Femur (tissue), 1 donor: Measurements from ENCODE around the gene RBM38.
A peak's percentile ranks its signal among the peaks of the same experiment; 100 is the strongest.

Experiments used
- DNase-seq: peaks from one replicate; pipeline ENCODE4 v3.0.0-alpha.2; 2017

Gene RBM38

DNA sequence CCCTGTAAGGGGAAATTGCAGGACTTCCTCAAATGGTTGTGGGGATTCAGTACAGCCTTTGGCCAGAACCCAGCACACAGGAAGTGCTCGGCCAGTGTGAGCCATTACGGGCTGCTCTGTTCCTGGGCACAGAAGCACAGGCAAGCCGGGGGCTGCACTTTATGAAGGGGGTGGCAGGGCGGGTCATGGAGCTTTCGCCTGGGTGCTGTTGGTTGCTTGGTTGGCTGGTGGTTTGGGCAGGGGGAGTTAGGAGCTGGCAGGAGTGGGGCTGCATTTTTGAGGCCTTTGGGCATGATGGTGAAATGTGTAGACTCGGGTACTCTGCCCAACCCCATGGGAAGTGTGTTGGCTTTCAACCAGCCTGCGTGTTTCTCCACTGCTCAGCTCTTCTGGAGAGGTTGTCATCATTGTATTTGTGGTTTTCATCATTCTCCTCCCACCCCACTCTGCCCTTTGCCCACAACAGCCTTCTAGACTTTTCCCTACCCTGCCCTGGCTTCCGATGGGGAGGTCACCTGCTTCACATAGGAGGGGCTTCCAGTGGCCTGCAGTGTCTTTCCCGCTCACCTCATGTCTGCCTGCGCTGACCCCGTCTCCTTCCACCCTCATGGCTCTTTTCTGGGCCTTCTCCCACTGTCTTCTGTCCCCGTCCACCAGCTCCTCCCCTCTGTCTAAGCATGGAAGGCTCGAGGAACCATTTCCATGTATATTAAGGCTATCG lies 16.1 kb upstream of the RBM38 start:
- no peak for DNase-seq

DNA sequence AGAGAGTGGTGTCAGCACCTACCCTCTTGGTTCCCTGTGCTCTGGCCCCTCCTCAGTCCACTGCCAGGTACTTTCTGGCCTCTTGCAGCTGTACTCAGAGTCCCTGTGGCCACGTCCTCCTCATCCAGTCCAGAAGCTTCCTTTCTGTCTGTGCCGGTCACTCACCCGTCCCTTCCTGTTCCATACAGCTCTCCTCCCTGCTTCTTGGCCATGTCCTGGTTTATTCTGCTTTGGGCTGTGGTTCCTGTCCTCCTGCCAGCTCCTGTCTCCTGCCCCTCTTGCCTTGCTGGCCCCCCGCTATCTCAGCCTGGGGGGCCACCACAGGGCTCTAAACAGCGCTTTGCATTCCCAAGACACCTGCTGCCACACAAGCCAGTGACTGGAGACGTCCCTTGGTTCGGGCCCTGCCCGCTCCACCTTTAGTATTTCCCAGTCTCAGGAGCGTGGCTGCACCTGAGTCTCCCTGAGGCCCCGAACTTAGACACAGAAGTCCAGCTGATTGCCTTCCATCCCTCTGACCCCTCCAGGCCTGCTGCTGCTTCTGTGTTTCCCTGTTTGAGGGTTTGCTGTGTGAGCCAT lies 15.5 kb upstream of the RBM38 start:
- no peak for DNase-seq

DNA sequence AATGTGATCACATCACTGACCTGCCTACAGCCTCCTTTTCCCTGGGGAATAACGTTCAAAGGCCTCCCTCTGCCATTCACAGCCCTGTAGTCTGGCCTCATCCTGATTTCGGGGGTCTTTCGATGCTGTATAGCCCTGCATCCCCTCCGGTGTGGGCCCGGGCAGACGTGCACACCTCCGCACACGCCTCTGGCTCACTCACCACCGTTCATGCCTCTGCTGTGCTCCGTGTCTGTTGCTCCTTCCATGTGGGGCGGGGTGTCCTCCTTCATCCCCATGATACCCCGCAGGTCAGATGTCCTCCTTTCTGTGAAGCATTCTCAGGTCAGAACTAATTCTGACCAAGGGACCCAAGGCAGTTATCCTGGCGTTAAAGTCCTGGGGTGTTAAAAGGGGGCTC lies 13.8 kb upstream of the RBM38 start:
- DNase-seq: no peak

DNA sequence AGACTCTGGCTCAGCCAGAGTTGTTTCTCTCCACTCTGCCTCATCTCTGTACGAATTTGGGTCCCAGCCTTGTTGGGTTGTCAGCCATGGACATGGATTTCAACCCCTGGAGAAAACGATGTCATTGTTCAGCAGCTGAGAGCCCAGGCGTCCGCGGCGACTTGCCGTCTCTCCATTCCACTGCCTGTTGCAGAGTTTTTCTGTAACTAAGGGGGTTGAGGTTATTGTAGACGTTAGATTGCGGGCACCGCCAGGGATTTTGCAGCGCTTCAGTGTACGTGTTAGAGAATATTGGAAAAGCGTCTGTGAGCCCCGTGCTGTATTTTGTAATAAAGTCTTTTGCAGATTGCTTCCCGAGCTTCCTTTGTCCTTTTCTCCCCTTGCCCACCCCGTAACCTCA lies 13.1 kb upstream of the RBM38 start:
- DNase-seq: no peak

DNA sequence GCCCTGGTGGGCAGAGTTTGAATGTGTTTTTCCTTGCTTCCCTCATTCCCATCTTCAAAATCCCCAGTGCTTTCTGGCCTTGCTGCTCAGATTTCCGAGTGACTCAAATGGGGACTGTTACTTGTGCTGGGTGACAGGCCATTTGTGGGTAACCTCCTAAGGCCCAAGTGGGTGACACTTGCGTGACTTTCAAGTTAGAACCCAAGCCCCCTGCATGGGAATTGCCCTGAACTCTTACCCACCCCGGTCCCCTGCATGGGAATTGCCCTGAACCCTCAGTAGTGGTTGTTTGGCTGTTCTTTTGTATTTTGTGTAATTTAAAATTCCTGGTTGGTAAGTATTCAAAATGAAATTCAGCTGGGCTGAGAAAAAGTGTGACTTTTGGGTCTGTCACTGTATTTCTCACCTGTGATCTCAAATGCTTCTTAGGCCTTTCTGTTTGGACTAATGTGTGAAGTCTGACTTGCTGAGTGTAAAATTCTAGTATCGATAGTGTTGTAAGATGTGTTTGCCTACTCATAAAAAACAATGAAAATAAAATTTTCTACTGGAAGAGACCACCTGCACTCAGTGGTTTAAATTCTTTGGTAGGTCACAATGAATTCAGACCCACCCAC lies 12.4 kb upstream of the RBM38 start:
- DNase-seq: no peak

DNA sequence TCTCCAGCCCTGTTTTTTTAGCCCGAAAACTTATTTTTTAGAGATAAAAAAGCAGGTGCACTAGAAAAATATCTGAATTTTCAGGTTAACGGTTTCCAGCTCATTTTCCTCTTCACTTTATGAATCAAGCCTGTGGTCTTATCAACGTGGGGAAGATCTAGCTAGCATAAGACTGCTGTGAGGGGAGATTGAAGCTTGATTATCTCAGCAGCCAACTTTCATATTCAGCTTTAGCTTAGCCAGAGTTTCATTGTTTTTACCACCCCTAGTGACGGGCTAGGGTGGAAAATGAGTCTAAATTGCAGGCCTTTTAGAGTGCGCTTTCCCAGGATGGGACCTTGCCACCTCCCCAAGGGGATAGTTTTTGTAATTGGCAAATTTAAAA lies 11.9 kb upstream of the RBM38 start:
- no peak for DNase-seq

DNA sequence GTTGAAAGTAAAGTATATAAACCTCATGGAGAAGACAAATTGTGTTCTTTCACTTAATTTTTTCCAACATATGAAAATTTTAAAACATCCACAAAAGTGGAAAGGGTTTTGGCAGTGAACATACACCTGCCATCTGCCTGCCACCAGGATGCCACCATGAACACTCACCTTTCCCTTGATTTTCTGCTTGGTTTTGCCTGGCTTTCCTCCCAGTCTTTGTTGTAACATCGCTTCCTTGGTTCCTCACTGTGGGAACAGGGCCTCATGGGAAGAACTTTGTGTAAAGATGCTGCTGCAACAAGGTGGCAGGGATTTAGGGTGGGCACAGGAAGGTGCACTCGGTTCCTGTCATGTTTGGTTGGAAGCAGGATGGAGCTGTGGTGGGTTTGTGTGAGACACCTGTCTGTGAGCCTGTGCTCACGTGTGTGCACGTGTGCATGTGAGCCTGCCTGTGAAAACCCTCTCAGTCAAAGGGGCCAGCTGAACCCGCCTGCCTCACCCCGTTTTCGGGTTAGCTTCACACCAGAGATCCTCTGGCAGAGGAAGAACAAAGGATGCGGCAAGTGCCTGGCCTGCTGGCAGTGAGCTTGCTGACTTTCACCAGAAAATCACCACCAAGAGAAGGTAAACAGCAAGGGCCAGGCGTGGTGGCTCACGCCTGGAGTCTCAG lies 11.0 kb upstream of the RBM38 start:
- DNase-seq: no peak

DNA sequence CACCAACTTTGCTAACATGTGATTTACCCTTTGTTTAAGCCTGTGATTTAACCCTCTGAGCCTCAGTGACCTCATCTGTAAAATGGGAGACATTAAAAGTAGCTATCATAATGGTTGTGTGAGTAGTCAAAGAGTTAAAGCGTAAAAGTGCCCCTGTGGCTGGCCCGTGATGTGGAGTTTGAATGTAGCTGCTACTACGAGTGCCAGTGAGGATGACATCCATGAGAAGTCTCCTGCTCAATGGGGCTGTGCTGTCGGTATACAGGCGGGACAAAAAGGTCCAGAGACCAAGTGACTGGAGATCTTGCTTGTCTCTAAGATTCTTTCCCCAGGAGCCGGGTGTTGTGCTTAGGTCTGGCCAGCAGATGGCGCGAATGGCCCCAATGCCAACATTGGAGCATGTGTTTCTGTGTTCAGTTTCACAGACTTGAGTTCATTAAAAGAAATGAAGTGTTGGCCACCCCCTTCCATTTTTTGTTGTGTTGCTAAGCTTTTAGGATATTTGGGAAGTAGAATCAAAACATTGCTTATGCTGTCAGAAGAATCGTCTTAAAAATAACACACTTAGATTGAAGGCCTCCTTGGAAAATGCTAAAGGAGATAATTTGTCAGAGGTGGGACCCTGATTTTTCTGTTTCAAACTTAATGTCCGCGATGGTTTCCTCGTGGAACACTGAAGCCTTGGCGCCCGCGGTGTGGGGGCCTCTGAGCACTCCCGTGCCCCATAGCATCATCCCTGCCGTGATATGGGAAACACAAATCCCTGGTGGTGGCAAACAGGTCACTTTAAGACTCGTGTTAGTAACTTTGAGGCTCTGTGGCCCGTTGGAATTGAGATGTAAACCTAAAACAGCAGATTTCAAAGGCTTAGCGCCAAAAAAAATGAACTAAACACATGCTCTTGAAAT lies 9.3 kb upstream of the RBM38 start:
- DNase-seq: peak; percentile 87

DNA sequence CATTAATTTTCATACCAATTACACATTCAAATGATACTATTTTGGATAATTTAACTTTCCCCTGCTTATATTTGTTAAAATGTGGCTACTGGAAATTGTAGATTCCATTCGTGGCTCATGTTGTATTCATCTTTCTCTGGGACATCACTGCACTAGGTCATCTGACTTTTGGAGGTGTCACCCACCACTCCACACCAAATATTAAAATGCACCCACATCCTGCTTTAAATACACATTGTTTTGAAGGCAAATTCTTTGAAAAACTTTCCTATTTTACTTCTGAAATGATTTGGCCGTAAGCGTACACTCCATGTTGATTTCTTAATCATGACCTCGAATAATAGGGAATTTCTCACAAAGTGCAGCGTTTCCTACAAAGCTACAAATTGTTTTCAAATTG lies 8.7 kb upstream of the RBM38 start:
- DNase-seq: no peak

DNA sequence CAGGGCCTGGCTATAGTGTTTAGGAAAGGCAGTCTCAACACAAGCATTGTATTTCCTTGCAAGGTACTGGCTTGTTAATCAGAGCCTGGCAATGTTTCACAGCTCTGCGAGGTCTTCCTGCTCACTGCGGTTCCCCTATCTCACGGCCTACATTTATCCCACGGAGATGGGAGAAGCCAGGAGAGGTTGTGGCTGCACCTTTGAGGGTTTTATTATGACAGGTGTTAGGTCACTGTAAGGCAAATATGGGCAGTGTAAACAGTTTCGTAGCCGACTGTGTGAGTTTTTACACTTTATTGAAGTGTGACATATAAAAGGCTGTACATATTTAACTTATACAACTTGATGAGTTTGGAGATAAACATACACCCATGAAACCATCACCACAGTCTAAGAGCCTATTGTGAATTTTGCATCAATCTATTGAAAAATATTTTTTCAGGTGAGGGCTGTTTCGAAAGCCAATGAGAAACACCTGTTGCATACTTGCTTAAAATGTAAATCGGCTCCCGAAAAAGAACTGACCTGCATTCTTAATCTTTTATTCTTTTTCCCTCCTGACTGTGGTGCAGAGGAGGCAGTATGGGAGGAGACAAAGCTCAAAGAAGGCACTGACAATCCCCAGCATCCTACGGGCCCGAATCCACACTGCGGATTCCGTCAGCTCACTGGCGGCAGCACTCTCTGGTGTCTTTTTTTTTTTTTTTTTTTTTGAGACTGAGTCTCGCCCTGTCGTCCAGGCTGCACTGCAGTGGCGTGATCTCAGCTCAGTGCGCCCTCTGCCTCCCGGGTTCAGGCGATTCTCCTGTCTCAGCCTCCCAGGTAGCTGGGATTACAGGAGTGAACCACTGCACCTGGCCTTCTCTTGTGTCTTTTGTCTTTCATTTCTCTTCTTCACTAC lies 7.5 kb upstream of the RBM38 start:
- DNase-seq: no peak

DNA sequence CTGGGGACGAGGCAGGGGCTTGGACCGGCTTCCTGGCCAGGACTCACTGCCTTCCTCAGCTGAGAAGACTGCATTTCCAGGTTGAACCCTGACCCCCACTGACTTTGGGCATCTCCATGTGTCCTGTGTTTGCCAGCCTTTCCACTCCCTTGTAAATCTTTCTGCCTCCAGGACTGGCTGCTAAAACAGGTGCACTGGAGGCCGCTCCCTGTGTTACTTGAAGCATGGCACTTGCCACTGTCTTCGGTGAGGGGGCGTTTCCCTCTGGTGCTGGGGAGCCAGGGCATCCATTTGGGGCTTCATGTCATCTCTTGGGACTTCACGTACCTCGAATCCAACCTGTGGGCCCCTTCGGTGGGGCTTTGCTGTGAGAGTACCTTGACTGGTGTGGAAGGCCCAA lies 6.7 kb upstream of the RBM38 start:
- DNase-seq: no peak

DNA sequence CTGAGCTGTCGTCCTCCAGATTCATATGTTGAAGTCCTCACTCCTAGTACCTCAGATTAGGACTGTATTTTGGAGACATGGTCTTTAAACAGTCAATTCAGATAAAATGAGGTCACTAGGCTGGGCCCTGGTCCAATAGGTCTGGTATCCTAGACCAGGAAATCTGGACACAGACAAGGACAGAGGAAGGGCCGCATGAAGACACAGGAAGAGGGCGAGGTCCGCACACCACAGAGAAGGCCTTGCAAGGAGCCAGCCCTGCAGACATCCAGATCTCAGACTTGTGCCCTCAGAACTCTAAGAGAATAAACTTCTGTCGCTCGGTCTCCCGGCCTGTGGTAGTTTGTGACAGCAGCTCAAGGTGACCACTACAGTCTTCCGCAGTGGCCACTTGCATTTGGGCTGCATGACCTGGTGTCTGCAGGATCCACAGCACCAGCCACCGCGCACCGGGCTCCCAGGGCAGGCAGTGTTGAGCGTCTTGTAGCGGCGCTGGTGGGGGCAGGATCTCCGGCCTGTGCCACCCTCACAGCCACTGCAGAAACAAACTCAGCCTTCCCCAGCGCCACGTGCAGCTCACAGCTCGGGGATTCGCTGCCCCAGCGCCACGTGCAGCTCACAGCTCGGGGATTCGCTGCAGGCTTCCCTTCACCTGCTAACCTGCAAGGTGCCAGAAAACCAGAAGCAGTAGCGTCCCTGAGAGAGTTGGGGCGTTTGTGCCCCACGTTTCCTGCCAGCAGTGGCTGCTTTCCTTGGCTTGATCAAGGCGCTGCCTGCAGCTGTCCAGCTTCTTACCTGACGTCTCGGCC lies 6.0 kb upstream of the RBM38 start:
- no peak for DNase-seq

DNA sequence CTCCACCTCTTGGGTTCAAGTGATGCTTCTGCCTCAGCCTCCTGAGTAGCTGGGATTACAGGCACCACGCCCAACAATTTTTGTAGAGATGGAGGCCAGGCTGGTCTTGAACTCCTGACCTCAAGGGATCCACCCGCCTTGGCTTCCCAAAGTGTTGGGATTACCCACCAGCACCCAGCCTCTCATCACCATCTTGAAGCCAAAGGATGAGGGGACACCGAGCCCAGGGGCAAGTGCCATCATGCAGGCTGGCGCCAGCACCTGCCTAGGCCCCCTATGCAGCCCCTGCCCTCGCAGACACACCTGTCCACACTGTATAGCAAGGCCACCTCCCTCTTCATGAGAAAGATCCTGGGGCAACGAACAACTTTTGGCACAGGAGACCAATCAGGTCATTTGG lies 5.3 kb upstream of the RBM38 start:
- DNase-seq: no peak

DNA sequence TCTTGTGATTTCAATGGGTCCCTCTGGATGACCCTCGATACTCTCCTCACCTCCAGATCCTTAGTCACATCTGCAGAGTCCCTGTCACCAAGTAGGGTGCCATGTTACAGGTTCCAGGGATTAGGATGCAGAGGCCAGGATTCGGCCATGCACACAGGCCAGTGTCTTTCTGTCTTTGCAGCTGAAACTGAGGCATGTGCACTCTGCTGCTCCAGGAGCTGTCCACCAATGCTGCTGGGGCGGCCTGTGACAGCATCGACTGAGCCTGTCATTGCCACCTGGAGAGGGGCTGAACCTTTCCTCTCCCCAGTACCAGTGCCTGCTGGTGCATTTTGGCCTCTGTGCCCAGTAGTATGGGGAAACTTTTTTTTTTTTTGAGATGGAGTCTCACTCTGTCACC lies 4.4 kb upstream of the RBM38 start:
- DNase-seq: no peak

DNA sequence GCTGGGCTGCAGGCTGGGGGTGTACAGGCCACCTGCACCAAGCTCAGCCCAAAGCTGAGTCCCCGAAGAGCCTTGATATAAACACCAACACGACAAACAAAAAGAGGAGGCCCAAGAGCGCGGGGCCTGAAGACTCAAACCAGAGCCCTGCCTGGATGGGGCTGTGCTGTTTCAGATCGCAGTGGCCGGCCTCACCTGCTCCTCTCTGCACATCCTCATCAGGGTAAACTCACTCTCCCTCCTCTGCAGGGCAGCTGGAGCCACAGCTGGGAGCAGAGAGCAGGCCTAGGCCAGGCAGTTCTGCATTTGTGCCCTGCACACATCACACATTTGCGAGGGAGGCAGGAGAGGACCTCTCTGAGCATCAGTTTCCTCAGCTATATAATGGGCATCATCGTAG lies 3.7 kb upstream of the RBM38 start:
- no peak for DNase-seq

DNA sequence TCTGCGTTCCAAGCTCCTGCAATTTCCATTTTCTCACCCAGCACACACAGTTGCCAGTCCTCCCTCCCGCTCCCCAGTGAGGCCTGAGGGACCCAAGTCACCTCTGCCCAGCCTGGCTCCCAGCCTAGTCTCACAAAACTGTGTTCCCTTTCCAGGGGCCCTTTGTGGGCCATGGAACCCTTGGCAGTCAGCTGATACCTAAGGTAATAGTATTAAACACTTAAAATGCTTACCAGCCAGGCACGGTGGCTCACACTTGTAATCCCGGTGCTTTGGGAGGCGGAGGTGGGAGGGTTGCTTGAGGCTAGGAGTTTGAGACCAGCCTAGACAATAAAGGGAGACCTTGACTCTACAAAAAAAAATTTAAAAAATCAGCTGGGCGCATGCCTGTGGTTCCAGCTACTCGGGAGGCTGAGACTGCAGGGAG lies 3.2 kb upstream of the RBM38 start:
- DNase-seq: no peak

DNA sequence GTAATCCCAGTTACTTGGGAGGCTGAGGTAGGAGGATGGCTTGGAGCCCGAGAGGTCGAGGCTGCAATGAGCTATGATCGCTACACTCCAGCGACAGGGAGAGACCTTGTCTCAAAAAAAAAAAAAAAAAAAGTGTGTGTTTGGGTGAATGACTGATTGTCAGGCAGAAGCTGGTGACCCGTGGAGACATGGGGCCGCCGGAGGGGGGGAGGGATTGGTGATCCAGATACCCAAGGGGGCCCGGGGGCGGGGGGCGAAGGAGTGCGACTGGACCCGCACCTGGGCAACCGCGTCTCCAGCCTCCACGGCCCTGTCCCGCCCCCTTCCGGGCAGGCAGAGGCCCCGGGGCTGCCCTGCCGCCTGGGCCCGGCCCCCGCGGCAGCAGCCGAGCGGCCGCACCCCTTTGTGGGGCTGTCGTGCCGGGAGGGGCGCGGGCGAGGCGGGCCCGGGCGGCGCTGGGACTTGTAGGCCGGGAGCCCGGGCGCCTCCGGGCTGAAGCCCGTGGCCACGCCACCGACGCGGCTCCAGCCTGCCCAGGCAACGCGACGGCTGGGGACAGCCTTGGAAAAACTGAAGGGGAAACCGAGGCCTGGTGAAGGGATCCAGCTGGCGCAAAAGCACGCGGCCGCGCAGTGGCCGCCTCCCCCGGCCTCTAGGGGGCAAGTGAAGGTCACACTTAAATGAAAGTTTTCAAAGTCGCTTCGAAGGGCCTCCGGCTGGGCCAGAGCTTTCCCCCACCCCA lies 2.1 kb upstream of the RBM38 start:
- peak; percentile 82 for DNase-seq

DNA sequence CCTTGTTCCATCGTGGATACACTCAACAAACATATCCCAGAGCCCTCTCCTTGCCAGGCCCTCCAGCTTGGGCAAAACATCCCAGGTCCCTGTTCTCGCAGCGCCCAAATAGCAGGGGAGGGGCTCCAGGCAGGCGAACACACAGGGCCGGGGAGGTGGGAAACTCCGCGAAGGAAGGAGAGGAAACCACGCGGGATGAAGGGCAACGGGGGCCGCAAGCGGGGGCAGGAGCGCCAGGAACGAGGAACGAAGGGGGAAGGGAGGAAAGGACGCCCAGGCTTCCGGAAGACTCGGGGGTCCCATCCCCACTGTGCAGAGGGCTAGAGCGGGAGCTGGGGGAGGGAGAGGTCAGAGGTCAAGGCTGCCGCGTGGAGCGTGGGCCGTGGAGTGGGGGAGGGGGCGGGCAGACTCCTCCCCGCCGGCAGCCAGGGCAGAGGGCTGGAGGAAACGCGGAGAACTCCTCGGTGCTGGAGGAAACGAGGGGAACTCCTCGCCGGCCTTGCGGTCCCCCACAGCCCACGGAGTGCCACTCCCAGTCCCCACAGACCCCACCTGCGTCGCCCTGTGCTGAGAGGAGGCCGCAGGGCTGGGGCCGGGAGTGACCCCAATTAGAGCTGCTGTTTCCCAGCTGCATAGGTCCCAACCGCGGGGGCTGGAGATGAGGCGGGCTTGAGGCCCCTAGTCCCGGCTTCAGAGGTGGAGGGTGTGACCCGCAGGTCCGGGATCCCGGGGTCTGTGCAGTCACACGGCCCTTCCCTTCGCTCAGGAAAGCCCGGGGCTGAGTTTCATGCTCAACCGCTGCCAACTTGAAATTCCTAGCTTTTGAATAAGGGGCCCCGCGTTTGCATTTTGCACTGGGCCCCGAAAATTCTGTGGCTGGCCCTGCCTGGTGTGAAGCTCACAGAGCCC lies 1.2 kb upstream of the RBM38 start:
- DNase-seq: no peak
